ENCODE measurements around the gene CCDC27.

Gene CCDC27

GRCh38 chr1:3717715-3718601 is 34.3 kb upstream of the CCDC27 start:
- DNase-seq (ENCODE audit: low read depth in 1 of 2, low spot score in 1 of 2) = no peak

GRCh38 chr1:3718764-3719163 is 33.5 kb upstream of the CCDC27 start:
- DNase-seq (ENCODE audit: low read depth in 1 of 2, low spot score in 1 of 2) = no peak

GRCh38 chr1:3721955-3722465 is 30.2 kb upstream of the CCDC27 start:
- DNase-seq (ENCODE audit: low read depth in 1 of 2, low spot score in 1 of 2) = no peak

GRCh38 chr1:3722846-3723245 is 29.4 kb upstream of the CCDC27 start:
- no peak for DNase-seq (ENCODE audit: low read depth in 1 of 2, low spot score in 1 of 2)

GRCh38 chr1:3724416-3725030 is 27.7 kb upstream of the CCDC27 start:
- peak; percentile 48 to 69 for DNase-seq (ENCODE audit: low read depth in 1 of 2, low spot score in 1 of 2)

GRCh38 chr1:3725366-3725765 is 26.9 kb upstream of the CCDC27 start:
- no peak for DNase-seq (ENCODE audit: low read depth in 1 of 2, low spot score in 1 of 2)

- DNase-seq (ENCODE audit: low read depth in 1 of 2, low spot score in 1 of 2) = no peak
Measured at GRCh38 chr1:3727042-3727824, 25.0 kb upstream of the CCDC27 start.

GRCh38 chr1:3727825-3728776 is 24.1 kb upstream of the CCDC27 start:
- DNase-seq (ENCODE audit: low read depth in 1 of 2, low spot score in 1 of 2) = no peak

GRCh38 chr1:3729594-3730542 is 22.4 kb upstream of the CCDC27 start:
- no peak for DNase-seq (ENCODE audit: low read depth in 1 of 2, low spot score in 1 of 2)

- DNase-seq (ENCODE audit: low read depth in 1 of 2, low spot score in 1 of 2) = no peak
Measured at GRCh38 chr1:3730543-3731247, 21.6 kb upstream of the CCDC27 start.

GRCh38 chr1:3731583-3732433 is 20.4 kb upstream of the CCDC27 start:
- no peak for DNase-seq (ENCODE audit: low read depth in 1 of 2, low spot score in 1 of 2)

- no peak for DNase-seq (ENCODE audit: low read depth in 1 of 2, low spot score in 1 of 2)
Measured at GRCh38 chr1:3732434-3733093, 19.7 kb upstream of the CCDC27 start.

GRCh38 chr1:3733094-3733882 is 19.0 kb upstream of the CCDC27 start:
- no peak for DNase-seq (ENCODE audit: low read depth in 1 of 2, low spot score in 1 of 2)

GRCh38 chr1:3733883-3734589 is 18.2 kb upstream of the CCDC27 start:
- no peak for DNase-seq (ENCODE audit: low read depth in 1 of 2, low spot score in 1 of 2)

GRCh38 chr1:3734602-3735001 is 17.6 kb upstream of the CCDC27 start:
- DNase-seq (ENCODE audit: low read depth in 1 of 2, low spot score in 1 of 2) = no peak
